Fibroblast of lung (primary cell): ENCODE data around the gene PXMP4.

Experiments used
- EZH2 ChIP-seq: IDR thresholded peaks from 2 replicates; pipeline ENCODE4 v1.5.1; 2012; ENCODE audit warnings: low read length, control low read depth, mild to moderate bottlenecking; ENCODE audit errors: missing control alignments
- TF ChIP-seq, protein P1 (sequence below), 2 donors: IDR thresholded peaks in 1 of 2; conservative IDR thresholded peaks in 1 of 2; 1 replicate in 1 of 2; 2 replicates in 1 of 2; pipeline ENCODE4 v1.5.1; 2011 to 2012; ENCODE audit warnings: low read length in 2 of 2, control low read depth in 1 of 2, inconsistent platforms in 1 of 2, low read depth in 1 of 2, mild to moderate bottlenecking in 1 of 2

DNA sequence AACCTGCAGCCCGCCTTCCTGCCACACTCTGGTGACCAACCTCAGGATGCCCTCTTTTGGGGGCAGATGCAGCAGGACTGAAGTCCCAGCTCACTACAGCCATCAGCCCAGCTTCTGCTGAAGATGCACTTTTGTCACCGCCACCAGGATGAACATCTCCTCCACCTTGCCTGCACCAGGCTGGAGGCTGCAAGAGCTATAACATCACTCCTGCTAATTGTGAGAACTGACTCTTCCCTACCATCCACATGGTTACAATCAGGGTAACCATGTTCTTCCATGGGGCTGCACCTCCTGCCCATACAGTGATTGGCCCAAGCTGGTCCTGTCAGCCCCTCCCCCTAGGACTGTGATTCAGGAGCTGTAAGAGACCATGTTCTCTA, 55.4 kb downstream of the PXMP4 start:
- TF ChIP-seq, protein P1, sequence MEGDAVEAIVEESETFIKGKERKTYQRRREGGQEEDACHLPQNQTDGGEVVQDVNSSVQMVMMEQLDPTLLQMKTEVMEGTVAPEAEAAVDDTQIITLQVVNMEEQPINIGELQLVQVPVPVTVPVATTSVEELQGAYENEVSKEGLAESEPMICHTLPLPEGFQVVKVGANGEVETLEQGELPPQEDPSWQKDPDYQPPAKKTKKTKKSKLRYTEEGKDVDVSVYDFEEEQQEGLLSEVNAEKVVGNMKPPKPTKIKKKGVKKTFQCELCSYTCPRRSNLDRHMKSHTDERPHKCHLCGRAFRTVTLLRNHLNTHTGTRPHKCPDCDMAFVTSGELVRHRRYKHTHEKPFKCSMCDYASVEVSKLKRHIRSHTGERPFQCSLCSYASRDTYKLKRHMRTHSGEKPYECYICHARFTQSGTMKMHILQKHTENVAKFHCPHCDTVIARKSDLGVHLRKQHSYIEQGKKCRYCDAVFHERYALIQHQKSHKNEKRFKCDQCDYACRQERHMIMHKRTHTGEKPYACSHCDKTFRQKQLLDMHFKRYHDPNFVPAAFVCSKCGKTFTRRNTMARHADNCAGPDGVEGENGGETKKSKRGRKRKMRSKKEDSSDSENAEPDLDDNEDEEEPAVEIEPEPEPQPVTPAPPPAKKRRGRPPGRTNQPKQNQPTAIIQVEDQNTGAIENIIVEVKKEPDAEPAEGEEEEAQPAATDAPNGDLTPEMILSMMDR (conservative IDR thresholded peaks at IDR 0.05 in 1 of 2, IDR thresholded peaks at IDR 0.05 in 1 of 2; ENCODE audit: low read depth in 1 of 2, low read length in 2 of 2): no peak
- TF ChIP-seq EZH2: no peak
